Cortex of kidney (tissue), 1 donor: ENCODE measurements around the gene GOLT1A.

Source experiments
- DNase-seq: peaks from one replicate; lab custom pipeline; 2025; lab: John Stamatoyannopoulos, UW

The GOLT1A gene

DNA sequence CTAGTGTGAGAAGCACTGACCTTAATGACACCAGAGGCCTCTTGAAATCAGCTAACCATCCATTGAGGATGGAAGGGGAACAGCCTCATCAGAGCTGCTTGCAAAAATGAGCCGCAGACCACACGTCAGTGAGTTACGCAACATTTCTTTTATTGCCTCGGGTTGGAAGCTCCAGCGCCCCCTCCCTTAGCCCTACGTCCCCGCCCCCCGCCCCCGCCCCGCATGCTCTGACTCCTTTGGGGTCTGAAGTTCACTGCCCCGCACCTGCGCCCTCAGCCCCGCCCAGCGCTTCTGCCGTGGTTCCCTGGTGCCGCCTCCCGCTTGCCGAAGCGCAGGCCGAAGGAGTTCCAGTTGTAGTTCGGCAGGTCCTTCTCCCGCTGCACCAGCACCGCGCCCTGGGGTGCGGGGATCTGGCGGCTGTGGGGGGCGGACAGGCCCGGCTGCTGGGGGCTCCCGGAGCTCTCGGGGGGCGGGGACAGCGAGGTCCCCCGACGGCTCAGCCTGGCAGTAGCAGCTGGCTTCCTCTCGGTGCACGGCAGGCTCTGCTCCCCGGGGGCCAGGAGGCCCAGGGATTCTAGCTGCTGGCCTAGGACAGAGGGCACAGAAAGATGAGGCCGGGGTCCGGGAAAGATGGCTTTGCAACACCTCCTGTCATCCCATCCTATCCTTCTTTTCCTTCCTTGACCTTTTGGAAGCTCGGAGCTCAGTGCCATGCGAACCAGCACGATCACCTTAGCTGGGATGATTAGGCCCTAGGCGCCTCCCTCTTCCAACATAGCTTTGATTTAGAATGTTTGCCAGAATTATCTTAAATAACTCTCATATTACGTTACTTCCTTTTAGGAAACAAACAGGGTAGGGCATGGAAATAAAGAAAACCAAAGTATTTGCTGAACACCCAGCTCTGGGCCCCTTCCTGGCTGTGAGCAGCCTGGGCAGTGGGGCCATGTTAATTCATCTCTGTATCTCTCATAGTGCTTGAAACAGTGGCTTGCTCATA is 23.3 kb downstream of the GOLT1A start:
- DNase-seq = no peak

DNA sequence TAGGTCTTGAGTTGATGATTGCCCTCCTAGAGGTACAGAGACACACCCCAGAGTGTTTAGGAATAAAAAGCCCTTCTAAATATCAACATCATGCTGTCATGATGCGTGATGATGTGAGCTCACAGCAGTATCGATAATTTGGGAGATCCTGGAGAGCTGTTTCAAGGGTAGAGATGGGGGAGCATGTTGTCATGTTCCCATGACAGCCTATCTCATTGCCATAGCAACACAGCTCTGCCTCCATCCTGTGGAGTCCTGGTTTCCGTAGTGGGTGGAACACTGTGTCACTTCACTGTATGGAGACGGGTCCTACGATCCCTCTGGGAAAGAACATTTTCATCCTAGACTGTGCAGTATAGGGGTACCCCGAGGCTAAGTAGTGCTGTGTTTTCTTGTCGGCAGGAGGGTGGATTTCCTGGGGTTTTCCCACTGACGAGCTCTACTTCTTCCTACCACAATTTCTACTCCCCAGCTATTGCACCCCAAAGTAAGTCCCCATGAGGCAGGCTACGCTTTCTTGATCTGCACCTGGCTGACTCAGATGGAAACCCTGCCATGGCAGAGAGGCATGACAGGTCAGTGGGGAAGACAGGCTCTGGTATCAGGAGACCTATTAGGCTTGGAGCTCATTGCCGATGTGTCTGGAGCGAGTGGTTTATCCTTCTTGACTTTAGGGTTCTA is 24.7 kb downstream of the GOLT1A start:
- no peak for DNase-seq

DNA sequence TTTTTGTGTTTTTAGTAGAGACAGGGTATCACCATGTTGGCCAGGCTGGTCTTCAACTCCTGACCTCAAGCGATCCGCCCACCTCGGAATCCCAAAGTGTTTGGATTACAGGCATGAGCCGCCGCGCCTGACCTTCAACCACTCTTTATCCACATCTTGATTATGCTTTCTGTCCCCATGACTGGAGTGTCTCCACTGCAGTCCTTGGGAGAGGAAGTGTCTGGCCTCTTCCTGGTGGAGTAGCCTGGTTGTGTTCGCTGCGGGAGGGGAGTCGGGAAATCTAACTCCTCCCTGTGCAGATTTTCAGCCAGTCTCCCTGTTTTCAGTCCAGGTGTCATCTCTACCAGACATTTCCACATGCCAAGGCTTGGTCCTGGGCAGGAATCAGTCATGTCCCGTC is 27.2 kb downstream of the GOLT1A start:
- DNase-seq = no peak

DNA sequence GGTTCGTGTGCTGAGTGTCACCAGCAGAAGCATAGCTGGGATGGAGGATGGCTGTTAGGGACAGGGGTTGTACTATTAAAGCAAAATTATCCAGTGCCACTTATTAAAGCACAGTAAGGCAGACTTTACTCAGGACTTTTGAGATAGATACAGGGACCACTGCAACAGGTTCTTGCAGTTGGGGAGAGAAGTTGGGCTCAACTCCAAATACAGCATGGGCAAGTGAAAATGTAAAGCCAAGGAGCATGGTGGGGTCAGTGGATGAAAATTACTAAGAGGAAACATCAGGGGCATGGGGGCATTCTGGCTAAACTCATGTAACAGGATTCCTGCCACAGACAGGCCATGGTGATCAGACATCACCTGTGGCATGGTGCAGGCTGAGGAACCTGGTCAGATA is 32.7 kb downstream of the GOLT1A start:
- DNase-seq = no peak

DNA sequence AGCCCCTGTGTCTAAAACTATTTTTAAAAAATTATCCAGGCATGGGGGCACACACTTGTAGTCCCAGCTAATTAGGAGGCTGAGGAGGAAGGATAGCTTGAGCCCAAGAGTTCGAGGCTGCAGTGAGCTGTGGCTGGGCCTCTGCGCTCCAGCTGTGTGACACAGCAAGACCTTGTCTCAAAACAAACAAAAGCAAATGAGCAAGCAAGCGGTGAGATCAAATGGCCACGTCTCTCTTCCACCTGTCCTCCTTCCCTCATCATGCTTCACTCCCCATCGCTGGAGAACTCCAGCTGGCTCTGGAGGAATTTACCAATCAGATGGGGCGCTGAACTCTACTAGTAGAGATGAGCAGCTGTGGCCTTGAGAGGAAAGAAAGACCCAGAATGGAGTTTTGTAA is 33.7 kb downstream of the GOLT1A start:
- DNase-seq = no peak

DNA sequence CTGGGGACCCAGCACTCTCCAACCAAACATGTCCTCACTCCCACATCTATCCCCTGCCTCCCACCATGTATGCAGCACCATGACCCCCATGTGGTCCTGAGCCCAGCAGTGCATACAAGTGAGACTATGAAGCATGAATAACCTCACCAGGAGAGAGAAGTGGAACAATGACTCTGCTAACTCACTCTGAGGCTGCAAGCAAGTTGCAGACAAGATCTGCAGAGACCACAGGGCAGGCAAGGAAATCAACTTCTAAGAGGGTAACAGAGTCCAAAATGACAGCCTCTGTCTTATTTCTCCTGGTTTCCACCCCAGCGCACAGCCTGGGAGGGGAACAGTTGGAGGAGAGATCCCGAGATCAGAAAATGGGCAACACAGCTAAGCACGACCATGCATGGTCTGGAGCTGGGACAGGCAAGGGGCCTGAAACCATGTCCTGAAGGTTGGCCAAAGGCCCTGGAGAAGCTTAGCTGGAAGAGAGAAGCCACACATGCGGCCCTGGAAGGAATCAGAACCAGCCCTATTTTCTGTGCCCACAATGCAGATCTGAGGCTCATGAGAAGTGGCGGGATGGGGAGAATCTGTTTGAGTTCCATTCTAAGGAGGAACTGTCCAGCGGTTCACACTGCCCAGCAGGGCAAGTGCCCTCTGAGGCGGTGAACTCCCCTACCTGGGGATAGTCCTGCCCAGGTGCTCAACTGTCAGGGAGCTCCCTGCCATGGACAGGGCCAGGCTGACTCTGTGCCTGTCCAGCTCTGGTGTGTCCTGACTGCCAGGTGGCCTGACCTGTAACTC is 35.1 kb downstream of the GOLT1A start:
- no peak for DNase-seq

DNA sequence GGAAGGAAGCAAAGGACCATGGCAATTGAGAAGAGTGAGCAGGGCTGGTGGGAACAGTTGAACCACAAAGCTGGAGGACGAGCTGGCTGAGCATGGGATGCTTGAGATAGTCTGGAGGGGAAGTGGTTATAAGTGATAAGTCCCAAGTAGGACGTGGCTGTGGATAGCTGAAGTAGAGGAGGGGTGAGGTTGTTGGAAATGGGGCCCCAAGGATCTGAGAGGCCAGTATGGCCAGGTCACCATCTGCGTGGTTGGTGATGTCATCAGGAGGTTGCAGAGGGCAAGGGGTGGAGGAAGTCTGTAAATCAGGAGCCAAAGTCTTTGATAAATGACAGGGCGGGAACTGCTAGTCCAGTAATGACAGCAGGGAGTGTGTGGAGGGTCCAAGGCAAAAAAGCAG is 36.7 kb downstream of the GOLT1A start:
- DNase-seq = no peak

DNA sequence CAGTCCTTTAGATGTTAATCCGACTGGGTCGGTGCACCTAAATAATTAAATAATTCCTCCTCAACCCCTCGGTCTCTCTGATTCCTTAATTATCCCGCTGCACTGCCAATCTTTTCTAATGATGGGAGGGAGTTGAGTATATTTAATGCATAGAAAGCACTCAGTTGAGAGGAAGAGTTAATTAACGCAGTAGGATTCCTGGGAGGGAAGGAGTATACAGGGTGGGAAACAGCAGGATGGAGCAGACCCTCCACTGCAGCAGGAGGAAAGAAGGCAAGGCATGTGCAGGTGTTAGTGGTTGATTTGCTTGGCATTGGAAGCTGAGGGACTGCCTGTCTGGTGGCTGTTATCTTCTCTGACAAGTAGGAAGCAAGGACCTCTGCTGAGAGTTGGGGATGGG is 37.7 kb downstream of the GOLT1A start:
- no peak for DNase-seq

DNA sequence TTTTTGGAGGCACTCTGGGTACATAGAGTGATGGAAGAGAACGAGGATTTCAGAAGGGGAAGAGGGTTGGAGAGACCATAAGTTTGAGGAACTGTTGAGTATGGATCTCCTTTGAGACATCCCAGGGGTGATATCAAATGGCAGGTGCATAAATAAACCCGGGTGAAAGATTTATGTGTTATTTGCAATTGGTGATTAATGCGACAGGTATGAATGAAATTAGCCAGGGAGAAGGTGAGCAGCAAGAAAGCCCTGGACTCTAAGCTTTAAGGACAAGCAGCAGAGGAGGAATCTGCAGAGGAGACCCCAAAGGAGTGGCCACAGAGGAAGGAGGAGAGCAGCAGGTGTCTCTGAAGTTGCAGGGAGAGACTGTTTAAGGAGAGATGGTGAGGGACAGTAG is 38.8 kb downstream of the GOLT1A start:
- DNase-seq = no peak

DNA sequence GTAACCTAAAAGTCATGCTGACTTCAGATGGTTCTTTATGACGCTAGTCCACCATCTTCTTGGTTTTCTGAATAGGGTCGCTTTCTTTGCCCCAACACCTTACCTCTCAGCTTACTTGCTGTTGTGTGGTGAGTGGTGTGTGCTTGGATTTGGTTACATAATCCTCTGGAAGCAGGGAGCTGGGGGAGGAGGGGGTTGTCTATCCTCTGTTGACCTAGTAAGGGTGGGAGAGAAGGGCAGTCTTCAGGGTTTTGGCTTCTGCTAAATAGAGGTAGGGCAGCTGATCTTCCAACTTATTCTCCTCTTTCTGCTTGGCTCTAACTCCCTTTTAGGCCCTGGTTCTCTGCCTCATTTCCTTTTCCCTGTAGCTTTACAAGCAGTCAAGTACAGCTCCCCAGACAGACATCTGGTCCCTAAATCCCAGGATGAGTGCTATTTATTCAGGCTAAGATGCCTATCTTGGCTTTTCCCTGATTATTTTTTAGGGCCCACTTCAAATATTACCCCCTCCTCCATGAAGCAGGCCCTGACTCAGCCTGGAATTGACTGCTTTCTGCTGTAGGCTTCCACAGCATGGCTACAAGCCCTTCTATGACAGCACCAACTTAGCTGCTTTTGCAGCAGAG is 41.3 kb downstream of the GOLT1A start:
- no peak for DNase-seq

DNA sequence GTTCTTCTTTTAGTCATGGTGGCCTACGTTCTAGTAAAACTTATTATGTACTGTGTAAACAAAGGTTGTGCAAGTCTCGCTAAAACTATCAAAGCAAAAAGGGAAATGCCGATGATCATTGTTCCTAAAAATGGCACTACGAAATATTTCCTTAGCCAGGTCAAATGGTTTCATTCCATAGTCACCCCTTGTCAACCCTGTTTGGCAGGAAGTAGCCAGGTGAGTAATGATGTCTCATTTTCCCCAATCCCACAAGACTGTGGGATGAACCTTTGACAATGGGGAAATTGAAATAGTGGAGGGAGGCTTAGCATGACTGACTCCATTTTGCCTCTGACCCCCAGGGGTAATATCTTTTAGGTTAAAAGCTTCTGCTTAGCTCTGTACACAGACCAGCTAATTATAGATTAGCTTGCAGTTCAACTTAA is 42.0 kb downstream of the GOLT1A start:
- DNase-seq = no peak

DNA sequence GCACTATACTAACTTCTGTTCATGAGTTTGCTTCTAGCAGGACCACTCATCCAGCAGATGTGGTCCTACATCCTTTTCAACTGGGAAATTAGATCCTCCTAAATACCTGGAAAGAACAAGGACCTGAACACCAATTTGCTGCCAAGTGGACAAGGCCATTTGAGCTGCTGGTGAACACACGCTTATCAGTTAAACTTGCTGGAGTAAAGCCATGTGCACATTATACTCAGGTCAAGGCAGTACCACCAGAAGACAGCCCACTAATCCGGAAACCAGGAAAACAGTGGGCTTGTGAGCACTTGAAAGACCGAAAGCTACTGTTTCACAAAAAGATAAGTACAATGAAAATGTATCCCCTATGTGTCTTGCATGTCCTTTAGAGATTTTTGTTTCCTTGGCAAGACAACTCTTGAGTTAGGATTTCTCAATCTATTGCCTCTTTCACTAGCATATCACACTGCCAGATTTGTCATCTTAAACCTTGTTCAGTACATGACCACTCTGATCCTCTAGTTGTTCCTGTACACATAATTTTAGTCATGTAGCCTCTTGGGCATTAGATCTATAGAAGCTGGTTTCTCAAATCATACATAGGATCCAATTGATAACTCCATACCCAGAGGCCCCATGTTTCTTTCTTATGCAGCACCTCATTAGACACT is 43.2 kb downstream of the GOLT1A start:
- no peak for DNase-seq

DNA sequence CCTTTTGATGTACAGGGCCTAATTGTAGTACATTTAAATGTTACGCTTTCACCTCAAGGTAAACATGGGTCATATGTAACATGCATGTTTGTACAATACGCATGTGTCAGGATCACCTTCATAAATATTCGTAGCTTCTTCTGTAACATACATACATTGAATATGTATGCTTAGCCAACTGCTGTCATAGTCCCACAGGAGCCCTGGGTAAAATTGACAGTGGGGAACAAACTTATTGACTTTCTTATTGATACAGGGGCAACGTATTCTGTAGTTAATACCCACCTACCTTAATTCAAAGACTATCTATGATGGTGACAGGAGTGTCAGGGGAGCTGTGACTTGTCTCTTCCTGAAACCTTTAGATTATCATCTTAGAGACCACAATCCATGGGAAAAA is 43.9 kb downstream of the GOLT1A start:
- no peak for DNase-seq

DNA sequence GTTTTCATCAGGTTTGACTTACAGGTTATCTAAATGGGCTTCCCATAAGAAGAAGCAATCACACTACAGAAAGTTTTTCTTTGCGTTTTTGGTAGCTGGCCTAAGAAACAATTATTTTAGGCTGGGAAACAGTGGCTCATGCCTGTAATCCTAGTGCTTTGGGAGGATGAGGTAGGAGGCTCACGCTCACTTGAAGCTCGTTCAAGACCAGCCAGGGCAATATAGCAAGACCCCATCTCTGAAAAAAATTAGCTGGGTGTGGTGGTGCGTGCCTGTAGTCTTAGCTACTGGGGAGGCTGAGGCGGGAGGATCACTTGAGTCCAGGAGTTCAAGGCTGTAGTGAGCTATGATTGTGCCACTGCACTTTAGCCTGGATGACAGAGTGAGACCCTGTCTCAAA is 46.1 kb downstream of the GOLT1A start:
- DNase-seq = no peak

DNA sequence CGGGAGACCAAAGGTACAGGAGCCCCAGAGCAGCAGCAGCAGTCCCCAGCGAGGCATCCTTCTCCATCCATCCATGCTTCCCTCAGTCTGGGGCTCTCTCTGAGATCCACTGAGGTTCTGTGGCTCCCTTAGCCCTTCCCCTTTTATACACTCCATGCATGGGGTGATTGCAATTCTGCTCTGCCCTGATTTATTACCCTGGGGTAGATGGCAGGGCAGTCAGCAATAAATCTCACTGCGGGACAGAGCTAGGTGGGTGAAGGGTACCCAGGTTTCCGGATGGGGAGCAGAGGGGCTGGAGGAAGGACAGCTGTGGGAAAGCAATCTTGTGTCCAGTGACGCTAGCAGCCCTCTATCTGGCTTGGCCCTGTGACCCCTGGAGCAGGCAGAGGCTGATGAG is 47.6 kb downstream of the GOLT1A start, which contains the start of gene REN:
TSS of gene REN (minus strand) at position 119 of the 400 bp plus-strand sequence. CDS start at position 75, 44 bp downstream.
- DNase-seq = no peak

DNA sequence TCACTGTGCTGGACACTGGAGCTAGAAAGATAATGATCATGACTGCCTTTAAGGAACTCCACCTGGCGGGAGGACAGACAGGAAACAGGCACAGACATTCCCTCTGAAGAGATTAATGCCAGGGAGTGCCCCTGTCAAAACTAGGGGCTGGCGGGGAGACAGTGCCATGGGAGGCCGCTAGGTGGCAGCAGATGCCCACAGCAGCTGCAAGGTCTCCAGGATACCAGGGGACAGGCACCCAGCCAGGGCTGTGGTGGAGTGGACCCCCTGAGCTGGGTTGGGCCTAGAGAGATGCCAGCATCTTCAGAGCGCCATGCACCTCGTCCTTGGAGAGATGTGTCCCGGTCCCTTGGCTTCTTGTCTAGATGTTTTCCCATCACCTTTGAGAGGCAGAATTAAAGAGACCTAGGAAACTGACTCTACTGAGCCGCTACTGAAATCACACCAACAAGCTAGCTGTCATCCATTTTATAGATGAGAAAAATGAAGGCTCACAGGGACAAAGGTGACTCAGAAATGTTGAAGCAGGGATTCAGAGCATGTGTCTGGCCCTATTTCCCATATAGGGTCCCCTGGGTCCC is 51.2 kb downstream of the GOLT1A start:
- no peak for DNase-seq

DNA sequence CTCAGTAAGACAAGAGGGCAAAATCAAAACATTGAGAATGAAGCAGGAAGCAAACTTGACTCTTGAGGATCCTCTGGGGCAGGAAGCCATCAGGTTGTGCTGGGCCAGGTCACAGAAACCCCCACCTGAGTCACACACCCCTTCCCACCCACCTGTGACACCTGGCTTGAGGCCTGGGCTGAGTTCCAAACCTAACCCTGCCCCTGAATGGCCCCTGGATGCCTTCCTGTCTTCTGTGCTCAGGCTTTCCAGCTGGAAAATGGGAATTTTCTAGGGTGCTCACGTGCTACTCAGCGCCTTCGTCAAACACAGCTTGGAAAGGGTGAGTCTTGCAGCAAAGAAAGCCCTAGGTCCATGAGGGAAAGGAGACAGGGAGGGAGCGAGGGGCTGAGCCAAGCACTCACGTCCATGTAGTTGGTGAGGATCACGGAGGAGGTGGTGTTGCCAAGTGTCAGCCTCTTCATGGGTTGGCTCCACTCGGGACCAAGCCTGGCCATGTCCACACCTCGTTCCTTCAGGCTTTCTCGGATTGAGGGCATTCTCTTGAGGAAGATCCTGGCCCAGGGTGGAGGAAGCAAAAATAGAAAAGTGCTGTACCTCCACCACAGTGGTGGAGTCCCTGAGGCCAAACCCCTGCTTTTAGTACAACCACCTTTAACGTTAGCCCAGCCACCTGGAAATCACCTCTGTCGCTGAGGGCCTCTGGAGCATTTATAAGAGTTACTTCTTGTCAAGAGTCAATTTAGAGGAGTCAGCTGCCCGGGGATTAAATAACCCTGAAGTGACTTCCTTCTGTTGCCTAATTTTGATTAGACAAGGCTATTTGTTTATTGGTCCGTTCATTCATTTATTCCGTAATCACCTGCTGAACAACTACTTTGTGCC is 51.9 kb downstream of the GOLT1A start:
- DNase-seq = no peak

DNA sequence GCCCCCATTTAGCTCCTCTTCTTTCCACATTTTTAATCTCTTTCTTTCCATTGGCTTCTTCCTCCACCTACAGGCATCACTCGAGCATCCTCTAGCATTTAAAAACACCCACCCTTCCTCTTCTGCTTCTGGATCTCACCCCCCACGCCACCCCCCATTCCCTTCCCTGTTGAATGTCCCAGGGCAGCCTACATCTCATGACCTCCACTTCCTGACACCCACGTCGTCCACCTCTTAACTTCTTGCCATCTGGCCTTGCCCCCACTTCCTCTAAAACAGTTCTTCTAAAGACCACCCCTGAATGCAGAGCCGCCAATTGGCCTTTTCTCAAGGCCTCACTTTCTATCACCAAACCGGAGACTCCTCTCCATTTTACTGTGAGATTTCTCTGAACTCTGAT is 55.8 kb downstream of the GOLT1A start:
- no peak for DNase-seq

DNA sequence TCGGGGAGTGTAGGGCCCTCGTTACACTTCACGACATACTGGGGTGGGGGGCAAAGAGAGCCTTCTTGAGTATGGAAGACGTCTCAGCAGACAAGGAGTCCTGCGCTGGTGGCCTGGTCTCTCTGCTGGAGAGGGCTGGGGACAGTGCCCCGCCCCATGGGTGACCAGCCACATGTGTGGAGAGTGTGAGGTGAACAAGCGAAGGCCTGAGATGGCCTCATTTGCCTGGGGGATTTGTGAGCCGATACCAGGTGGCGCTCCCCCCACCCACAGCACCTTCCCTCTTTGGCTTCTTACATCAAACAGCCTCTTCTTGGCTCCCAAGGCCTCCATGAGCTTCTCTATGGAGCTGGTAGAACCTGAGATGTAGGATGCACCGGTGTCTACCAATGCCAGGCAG is 57.9 kb downstream of the GOLT1A start:
- no peak for DNase-seq
